Measurements from ENCODE around the gene ADAM22. TPM values are rescaled to one million over a fixed set of nuclear protein-coding genes. Genes with fewer than 3 reads are reported as not detected.

ADAM22 gene
- total RNA-seq, 4 donors from 2014 or later, result 0.53 to 2.7 (median 1.5) TPM

GRCh38 chr7:88169717-88170320 lies 235.8 kb downstream of the ADAM22 start:
- 19% methylated on average over 1 of the region's 1 CpG for WGBS
- no peaks in the 10 kb centered on the region for H3K36me3 ChIP-seq
- TF ChIP-seq, protein P1, sequence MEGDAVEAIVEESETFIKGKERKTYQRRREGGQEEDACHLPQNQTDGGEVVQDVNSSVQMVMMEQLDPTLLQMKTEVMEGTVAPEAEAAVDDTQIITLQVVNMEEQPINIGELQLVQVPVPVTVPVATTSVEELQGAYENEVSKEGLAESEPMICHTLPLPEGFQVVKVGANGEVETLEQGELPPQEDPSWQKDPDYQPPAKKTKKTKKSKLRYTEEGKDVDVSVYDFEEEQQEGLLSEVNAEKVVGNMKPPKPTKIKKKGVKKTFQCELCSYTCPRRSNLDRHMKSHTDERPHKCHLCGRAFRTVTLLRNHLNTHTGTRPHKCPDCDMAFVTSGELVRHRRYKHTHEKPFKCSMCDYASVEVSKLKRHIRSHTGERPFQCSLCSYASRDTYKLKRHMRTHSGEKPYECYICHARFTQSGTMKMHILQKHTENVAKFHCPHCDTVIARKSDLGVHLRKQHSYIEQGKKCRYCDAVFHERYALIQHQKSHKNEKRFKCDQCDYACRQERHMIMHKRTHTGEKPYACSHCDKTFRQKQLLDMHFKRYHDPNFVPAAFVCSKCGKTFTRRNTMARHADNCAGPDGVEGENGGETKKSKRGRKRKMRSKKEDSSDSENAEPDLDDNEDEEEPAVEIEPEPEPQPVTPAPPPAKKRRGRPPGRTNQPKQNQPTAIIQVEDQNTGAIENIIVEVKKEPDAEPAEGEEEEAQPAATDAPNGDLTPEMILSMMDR (IDR thresholded peaks at IDR 0.05), result no peak
- no peak for TF ChIP-seq EP300 (IDR thresholded peaks at IDR 0.05)
- TF ChIP-seq POLR2A (IDR thresholded peaks at IDR 0.05), result no peak
- no peak for TF ChIP-seq POLR2AphosphoS5 (IDR thresholded peaks at IDR 0.05)
- DNase-seq (ENCODE audit: low spot score in 2 of 2), result no peak
- no peak overlapping the region for H3K4me3 ChIP-seq
- H3K9me3 ChIP-seq, result no peaks in the 10 kb centered on the region
- H3K27me3 ChIP-seq, result no peaks in the 10 kb centered on the region
- H3K27ac ChIP-seq, result no peak overlapping the region
- no peaks in the 10 kb centered on the region for H3K4me1 ChIP-seq

GRCh38 chr7:88172842-88173241 lies 238.8 kb downstream of the ADAM22 start:
- no peak overlapping the region for H3K4me3 ChIP-seq

GRCh38 chr7:88176190-88176589 lies 242.1 kb downstream of the ADAM22 start:
- Histone ChIP-seq H3K27ac (no peak overlapping the region), H3K27me3 (no peaks in the 10 kb centered on the region), H3K4me3 (no peak overlapping the region), H3K4me1 (no peaks in the 10 kb centered on the region), H3K36me3 (no peaks in the 10 kb centered on the region), H3K9me3 (no peaks in the 10 kb centered on the region)
- WGBS, result 92% methylated on average over 5 of the region's 5 CpGs
- no peak for DNase-seq (ENCODE audit: low spot score in 2 of 2)
- no peak for TF ChIP-seq POLR2A (IDR thresholded peaks at IDR 0.05)
- TF ChIP-seq, protein P1 (IDR thresholded peaks at IDR 0.05), result no peak
- TF ChIP-seq POLR2AphosphoS5 (IDR thresholded peaks at IDR 0.05), result no peak
- no peak for TF ChIP-seq EP300 (IDR thresholded peaks at IDR 0.05)

More at GRCh38 chr7:88172842-88173241, 238.8 kb downstream of the ADAM22 start:
- Histone ChIP-seq H3K27ac (no peak overlapping the region), H3K27me3 (no peaks in the 10 kb centered on the region), H3K9me3 (no peaks in the 10 kb centered on the region), H3K4me1 (no peaks in the 10 kb centered on the region), H3K36me3 (no peaks in the 10 kb centered on the region)
- 93% methylated on average over 4 of the region's 4 CpGs for WGBS
- no peak for DNase-seq (ENCODE audit: low spot score in 2 of 2)
- TF ChIP-seq, protein P1 (IDR thresholded peaks at IDR 0.05), result no peak
- no peak for TF ChIP-seq POLR2A (IDR thresholded peaks at IDR 0.05)
- TF ChIP-seq EP300 (IDR thresholded peaks at IDR 0.05), result no peak
- TF ChIP-seq POLR2AphosphoS5 (IDR thresholded peaks at IDR 0.05), result no peak

GRCh38 chr7:88183051-88183450 lies 249.0 kb downstream of the ADAM22 start:
- no peaks in the 10 kb centered on the region for H3K9me3 ChIP-seq
- no peak overlapping the region for H3K4me3 ChIP-seq
- no peaks in the 10 kb centered on the region for H3K4me1 ChIP-seq
- H3K27me3 ChIP-seq, result no peaks in the 10 kb centered on the region
- DNase-seq (ENCODE audit: low spot score in 2 of 2), result no peak
- 89% methylated on average over 1 of the region's 1 CpG for WGBS
- TF ChIP-seq POLR2A (IDR thresholded peaks at IDR 0.05) (no peak), EP300 (IDR thresholded peaks at IDR 0.05) (no peak), POLR2AphosphoS5 (IDR thresholded peaks at IDR 0.05) (no peak)
- TF ChIP-seq, protein P1 (IDR thresholded peaks at IDR 0.05), result no peak
- H3K27ac ChIP-seq, result no peak overlapping the region
- no peaks in the 10 kb centered on the region for H3K36me3 ChIP-seq

GRCh38 chr7:88184848-88185304 lies 250.8 kb downstream of the ADAM22 start:
- WGBS, result 36% methylated on average over 5 of the region's 5 CpGs
- Histone ChIP-seq H3K4me1 (no peaks in the 10 kb centered on the region), H3K4me3 (no peak overlapping the region), H3K9me3 (no peaks in the 10 kb centered on the region), H3K36me3 (no peaks in the 10 kb centered on the region), H3K27ac (no peak overlapping the region), H3K27me3 (no peaks in the 10 kb centered on the region)
- no peak for TF ChIP-seq POLR2A (IDR thresholded peaks at IDR 0.05)
- no peak for TF ChIP-seq POLR2AphosphoS5 (IDR thresholded peaks at IDR 0.05)
- no peak for TF ChIP-seq EP300 (IDR thresholded peaks at IDR 0.05)
- TF ChIP-seq, protein P1 (IDR thresholded peaks at IDR 0.05), result no peak
- no peak for DNase-seq (ENCODE audit: low spot score in 2 of 2)
